H1 (cell line): ENCODE results near the gene DGKI. TPM values are rescaled to one million over a fixed set of nuclear protein-coding genes. Genes with fewer than 3 reads are reported as not detected.

Experiments used
- CHD7 ChIP-seq: fragments of 300-600 bp; sonication (generic); IDR thresholded peaks from 2 replicates; pipeline ENCODE4 v1.7.1; 2012; ENCODE audit warnings: low read length, moderate library complexity, mild to moderate bottlenecking, inconsistent platforms; ENCODE audit not compliant: insufficient replicate concordance
- polyA plus RNA-seq, 7 experiments: library from polyadenylated mRNA; depleted of rRNA in 3 of 7; stranded (reverse) in 5 of 7; unstranded in 2 of 7; fragments of >200 nt in 5 of 7; fragments of 200-250 nt in 2 of 7; gene quantifications; 1 replicate in 5 of 7; 2 replicates in 1 of 7; 4 replicates in 1 of 7; pipeline versions ENCODE4 v1.2.1 to v1.2.3, GENCODE V29; 2011 to 2013; ENCODE audit warnings: missing spikeins in 2 of 7, mixed read lengths in 2 of 7
- total RNA-seq: library from RNA; stranded (reverse); fragmentation: NEBNext Ultra II Directional; extraction: Animal tissue kit (Norgen Biotek cat#: 25700); gene quantifications from 2 replicates; pipeline ENCODE4 v1.2.1, GENCODE V29; 2021

The DGKI gene
- total and polyA plus RNA-seq, 2 of the 8 experiments (the other 6 are each of a cell fraction or from before 2014, with no cell fraction given) = 0.20 to 0.71 TPM

GRCh38 chr7:137371616-137372015, 475.2 kb downstream of the DGKI start (continued):
- no peak for TF ChIP-seq CHD7
